SK-N-SH (cell line): ENCODE results near the gene AP4E1. TPM values are rescaled to one million over a fixed set of nuclear protein-coding genes. Genes with fewer than 3 reads are reported as not detected.
A peak's percentile ranks its signal among the peaks of the same experiment; 100 is the strongest.

Experiments
- CTCF ChIA-PET: fragments of 300-600, 350-600 bp; formaldehyde crosslinking; extraction: SDS; loops from one replicate; lab custom pipeline; 2021; lab: Yijun Ruan, JAX
- POLR2A ChIA-PET: fragments of 350-600 bp; sonication (Branson Sonifier 250); formaldehyde crosslinking; extraction: SDS; loops from one replicate; lab custom pipeline; 2020; ENCODE audit warnings: antibody characterized with exemption, inconsistent platforms; lab: Yijun Ruan, JAX
- DNase-seq: peaks from one replicate; pipeline ENCODE4 v3.0.0; 2012
- H2AFZ ChIP-seq: fragments of 200-600 bp; sonication (generic); 2 replicates; pipeline ENCODE4 v1.8.1; 2016; ENCODE audit warnings: antibody characterized with exemption, mild to moderate bottlenecking, low read depth
- H3F3A ChIP-seq: fragments of 200-600 bp; sonication (generic); replicated peaks from 2 replicates; pipeline ENCODE3; 2016; ENCODE audit warnings: antibody characterized with exemption, mild to moderate bottlenecking; ENCODE audit not compliant: insufficient read depth
- H3K27ac ChIP-seq, 2 experiments: fragments of 200-500 bp in 1 of 2; fragments of 200-600 bp in 1 of 2; sonication (Bioruptor generic) in 1 of 2; sonication (generic), shearing (Covaris generic) in 1 of 2; 2 replicates each; pipeline versions ENCODE4 v1.5.1 to v1.6.1; 2014 to 2016; ENCODE audit warnings: low read depth in 2 of 2, inconsistent platforms in 1 of 2, low read length in 1 of 2, mild to moderate bottlenecking in 1 of 2, mixed read lengths in 1 of 2
- H3K27me3 ChIP-seq: fragments of 200-600 bp; sonication (generic), shearing (Covaris generic); 2 replicates; pipeline ENCODE4 v1.6.1; 2016; ENCODE audit warnings: mixed run types; ENCODE audit not compliant: insufficient read depth
- H3K36me3 ChIP-seq, 2 experiments: fragments of 200-500 bp in 1 of 2; fragments of 200-600 bp in 1 of 2; sonication (Bioruptor generic) in 1 of 2; sonication (generic) in 1 of 2; replicated peaks in 1 of 2; 2 replicates each; pipeline versions ENCODE3 to v1.5.1; 2014 to 2016; ENCODE audit warnings: low read length in 1 of 2, mild to moderate bottlenecking in 1 of 2; ENCODE audit not compliant: insufficient read depth in 2 of 2, control insufficient read depth in 1 of 2
- H3K4me1 ChIP-seq, 2 experiments: fragments of 200-500 bp in 1 of 2; fragments of 200-600 bp in 1 of 2; sonication (Bioruptor generic) in 1 of 2; sonication (generic), shearing (Covaris generic) in 1 of 2; 2 replicates each; pipeline versions ENCODE4 v1.5.1 to v1.6.1; 2014 to 2016; ENCODE audit warnings: low read depth in 1 of 2, low read length in 1 of 2, mixed run types in 1 of 2; ENCODE audit not compliant: insufficient read depth in 2 of 2, control insufficient read depth in 1 of 2
- H3K4me2 ChIP-seq: fragments of 200-600 bp; sonication (generic), shearing (Covaris generic); 2 replicates; pipeline ENCODE4 v1.6.1; 2017; ENCODE audit warnings: mixed run types
- H3K4me3 ChIP-seq, 2 experiments: fragments of 200-500 bp in 1 of 2; fragments of 200-600 bp in 1 of 2; sonication (Bioruptor generic) in 1 of 2; sonication (generic), shearing (Covaris generic) in 1 of 2; 2 replicates each; pipeline versions ENCODE4 v1.5.1 to v1.8.1; 2014 to 2016; ENCODE audit warnings: low read depth in 2 of 2, inconsistent platforms in 1 of 2, low read length in 1 of 2, mild to moderate bottlenecking in 1 of 2, mixed read lengths in 1 of 2, moderate library complexity in 1 of 2
- H3K79me2 ChIP-seq: fragments of 200-600 bp; sonication (generic); 2 replicates; pipeline ENCODE4 v1.8.1; 2017; ENCODE audit warnings: mild to moderate bottlenecking; ENCODE audit not compliant: insufficient read depth
- H3K9ac ChIP-seq: fragments of 200-600 bp; sonication (generic); 2 replicates; pipeline ENCODE4 v1.6.1; 2017; ENCODE audit warnings: mixed run types
- H3K9me2 ChIP-seq: fragments of 200-600 bp; sonication (generic); 2 replicates; pipeline ENCODE4 v1.6.1; 2017; ENCODE audit warnings: mixed run types
- H3K9me3 ChIP-seq: fragments of 200-600 bp; sonication (generic); 2 replicates; pipeline ENCODE4 v1.6.1; 2017; ENCODE audit warnings: mixed run types, mild to moderate bottlenecking, moderate library complexity
- H4K20me1 ChIP-seq: fragments of 200-600 bp; sonication (generic); 2 replicates; pipeline ENCODE4 v1.6.1; 2017; ENCODE audit warnings: mild to moderate bottlenecking, mixed run types; ENCODE audit not compliant: insufficient read depth
- CHD2 ChIP-seq: fragments of 150-350 bp; IDR thresholded peaks from 2 replicates; pipeline ENCODE4 v1.6.1; 2018; ENCODE audit warnings: low read length; ENCODE audit not compliant: partially characterized antibody
- FOSL2 ChIP-seq: IDR thresholded peaks from 2 replicates; pipeline ENCODE4 v1.4.0; 2012; ENCODE audit warnings: low read depth, mild to moderate bottlenecking, moderate library complexity, borderline replicate concordance
- FOXJ3 ChIP-seq: sonication (generic); formaldehyde crosslinking; IDR thresholded peaks from 2 replicates; pipeline ENCODE4 v1.5.1; 2020; ENCODE audit warnings: mild to moderate bottlenecking, missing genetic modification reagents
- FOXM1 ChIP-seq: IDR thresholded peaks from 2 replicates; pipeline ENCODE4 v1.4.0; 2012; ENCODE audit warnings: low read depth, mild to moderate bottlenecking
- GATA2 ChIP-seq: sonication (generic); formaldehyde crosslinking; IDR thresholded peaks from 2 replicates; pipeline ENCODE4 v1.5.0; 2020; ENCODE audit warnings: mild to moderate bottlenecking, missing genetic modification reagents
- MAX ChIP-seq: IDR thresholded peaks from 2 replicates; pipeline ENCODE4 v1.4.0; 2012; ENCODE audit warnings: low read depth
- NRF1 ChIP-seq: IDR thresholded peaks from 2 replicates; pipeline ENCODE4 v1.6.1; 2012; ENCODE audit warnings: low read depth, mild to moderate bottlenecking, low read length
- RAD21 ChIP-seq: IDR thresholded peaks from 2 replicates; pipeline ENCODE4 v1.6.1; 2012; ENCODE audit warnings: mild to moderate bottlenecking, low read length
- RCOR1 ChIP-seq: fragments of 150-350 bp; IDR thresholded peaks from 2 replicates; pipeline ENCODE4 v1.6.1; 2017; ENCODE audit warnings: antibody characterized with exemption, low read length
- RFX5 ChIP-seq: IDR thresholded peaks from 2 replicates; pipeline ENCODE4 v1.6.1; 2012; ENCODE audit warnings: mild to moderate bottlenecking, improper control_type of control experiment, low read length
- TAF1 ChIP-seq: IDR thresholded peaks from 2 replicates; pipeline ENCODE4 v1.6.1; 2012; ENCODE audit warnings: low read depth, mild to moderate bottlenecking, low read length, moderate library complexity, borderline replicate concordance
- TCF12 ChIP-seq: IDR thresholded peaks from 2 replicates; pipeline ENCODE4 v1.4.0; 2012
- USF1 ChIP-seq: IDR thresholded peaks from 2 replicates; pipeline ENCODE4 v1.4.0; 2012; ENCODE audit warnings: low read depth, borderline replicate concordance
- WGBS: methylation state at CpG from one replicate; pipeline ENCODE4 v1.1.6; 2017; ENCODE audit warnings: low lambda C conversion rate; 5-methylcytosine and 5-hydroxymethylcytosine counted together
- polyA plus RNA-seq, 3 experiments: library from polyadenylated mRNA; depleted of rRNA; stranded (reverse); fragments of >200 nt; gene quantifications; 2 replicates each; pipeline ENCODE4 v1.2.3, GENCODE V29; 2012

Gene AP4E1
- polyA plus RNA-seq, 1 of the 3 experiments (the other 2 are of a cell fraction) = 1.6 TPM

- no peak for TF ChIP-seq MAX
Observed at GRCh38 chr15:50879016-50879617, 29.4 kb upstream of the AP4E1 start (continued).

- TF ChIP-seq RFX5 = no peak
- TF ChIP-seq TAF1 = no peak
- TF ChIP-seq CHD2 = no peak
- TF ChIP-seq GATA2 (CRISPR knock-in tag) = no peak
- TF ChIP-seq TCF12 = no peak
- no peak for TF ChIP-seq RCOR1
- TF ChIP-seq FOSL2 = no peak
- TF ChIP-seq USF1 = no peak
- no peak for TF ChIP-seq RAD21
- TF ChIP-seq MAX = no peak
- TF ChIP-seq NRF1 = no peak
- H4K20me1 ChIP-seq = no peaks in the 10 kb centered on the region
- no peaks in the 10 kb centered on the region for H3K27me3 ChIP-seq
- no peaks in the 10 kb centered on the region for H3K9me3 ChIP-seq
- ChIA-PET CTCF (interaction anchor here (0.6 to 1.3 kb wide), 2 partner anchors 258 to 509 kb away, joined by 3 to 5 read pairs; no protein-coding TSS in a partner anchor), POLR2A (no interaction called here)
- H3K4me2 ChIP-seq = no peak overlapping the region
- WGBS = 93% methylated on average over 2 of the region's 2 CpGs
- H3K27ac ChIP-seq = peak overlapping the region in 1 of 2 experiments; percentile 72; a peak in 2 of 4 replicates
- no peak for DNase-seq
- peaks cover 0 to 24% of the 10 kb centered on the region in 2 experiments; a peak in 2 of 4 replicates for H3K4me1 ChIP-seq
- no peaks in the 10 kb centered on the region for H3K36me3 ChIP-seq
- no peak overlapping the region for H3K4me3 ChIP-seq
- peak overlapping the region; percentile 96 for H2AFZ ChIP-seq
- no peak overlapping the region for H3K9ac ChIP-seq
- H3F3A ChIP-seq = peaks cover 13% of the 10 kb centered on the region
- no peaks in the 10 kb centered on the region for H3K9me2 ChIP-seq
- no peaks in the 10 kb centered on the region for H3K79me2 ChIP-seq
Observed at GRCh38 chr15:50880206-50880605, 28.3 kb upstream of the AP4E1 start.

- Histone ChIP-seq H4K20me1 (no peaks in the 10 kb centered on the region), H3K4me3 (no peak overlapping the region), H3K4me2 (no peak overlapping the region), H3K36me3 (no peaks in the 10 kb centered on the region), H3K9me2 (no peaks in the 10 kb centered on the region), H3K79me2 (no peaks in the 10 kb centered on the region), H3K27ac (peak overlapping the region in 1 of 2 experiments; percentile 72; a peak in 2 of 4 replicates), H2AFZ (peak overlapping the region; percentile 96), H3K4me1 (peaks cover 0 to 24% of the 10 kb centered on the region in 2 experiments; a peak in 2 of 4 replicates), H3F3A (peaks cover 18% of the 10 kb centered on the region), H3K9ac (no peak overlapping the region), H3K27me3 (no peaks in the 10 kb centered on the region), H3K9me3 (no peaks in the 10 kb centered on the region)
- 97% methylated on average over 2 of the region's 2 CpGs for WGBS
- CTCF ChIA-PET = interaction anchor here (0.6 to 1.3 kb wide), 2 partner anchors 258 to 264 kb away, joined by 3 to 5 read pairs; no protein-coding TSS in a partner anchor
- POLR2A ChIA-PET = no interaction called here
- TF ChIP-seq GATA2 (CRISPR knock-in tag) = no peak
- TF ChIP-seq FOXJ3 = no peak
- TF ChIP-seq FOXM1 = no peak
- no peak for TF ChIP-seq MAX
- DNase-seq = no peak
Observed at GRCh38 chr15:50880651-50881114, 27.8 kb upstream of the AP4E1 start.
